ENCODE results near the gene DNM1.
A peak's percentile ranks its signal among the peaks of the same experiment; 100 is the strongest.
"Not testable (repeated sequence)": the region's sequence is repeated elsewhere in the genome, so short reads cannot be mapped to it uniquely, and the experiment has no call there.

DNM1 gene

GRCh38 chr9:128253140-128253990, 50.2 kb downstream of the DNM1 start:
- no peak for DNase-seq

GRCh38 chr9:128253991-128254346, 50.8 kb downstream of the DNM1 start:
- DNase-seq, result no peak

GRCh38 chr9:128254362-128254761, 51.2 kb downstream of the DNM1 start:
- DNase-seq, result no peak

- peak; percentile 77 for DNase-seq
These were observed 51.9 kb downstream of the DNM1 start for GRCh38 chr9:128254855-128255759.

GRCh38 chr9:128257086-128257825, 54.1 kb downstream of the DNM1 start:
- no peak for DNase-seq

- DNase-seq, result no peak
These were observed 54.7 kb downstream of the DNM1 start for GRCh38 chr9:128257907-128258306.

- no peak for DNase-seq
These were observed 55.1 kb downstream of the DNM1 start for GRCh38 chr9:128258326-128258725.

- no peak for DNase-seq
These were observed 56.0 kb downstream of the DNM1 start for GRCh38 chr9:128259156-128259555.

- DNase-seq, result no peak
These were observed 57.2 kb downstream of the DNM1 start for GRCh38 chr9:128260340-128260739.

GRCh38 chr9:128262687-128263086, 59.5 kb downstream of the DNM1 start:
- no peak for DNase-seq

GRCh38 chr9:128265348-128265847, 62.2 kb downstream of the DNM1 start:
- no peak for DNase-seq

- no peak for DNase-seq
These were observed 63.9 kb downstream of the DNM1 start for GRCh38 chr9:128266868-128267590.

GRCh38 chr9:128271112-128271511, 67.9 kb downstream of the DNM1 start:
- DNase-seq, result no peak

- DNase-seq, result no peak
These were observed 68.3 kb downstream of the DNM1 start for GRCh38 chr9:128271512-128271911.

GRCh38 chr9:128274245-128274644, 71.1 kb downstream of the DNM1 start:
- DNase-seq, result no peak

GRCh38 chr9:128275198-128276007, 72.2 kb downstream of the DNM1 start, which contains the start of gene GOLGA2:
GOLGA2 (minus strand) TSS chr9:128276007; CDS start chr9:128275976, 31 bp downstream.
- no peak for DNase-seq

- peak; percentile 100 for DNase-seq
These were observed 72.9 kb downstream of the DNM1 start, which contains the start of gene SWI5 for GRCh38 chr9:128276008-128276573. SWI5 (plus strand) TSS chr9:128276276.

GRCh38 chr9:128276574-128277270, 73.5 kb downstream of the DNM1 start:
- peak; percentile 77 for DNase-seq

GRCh38 chr9:128279088-128280073, 76.2 kb downstream of the DNM1 start:
- DNase-seq, result not testable (repeated sequence)
